ENCODE measurements around the gene XKR8.

DNA sequence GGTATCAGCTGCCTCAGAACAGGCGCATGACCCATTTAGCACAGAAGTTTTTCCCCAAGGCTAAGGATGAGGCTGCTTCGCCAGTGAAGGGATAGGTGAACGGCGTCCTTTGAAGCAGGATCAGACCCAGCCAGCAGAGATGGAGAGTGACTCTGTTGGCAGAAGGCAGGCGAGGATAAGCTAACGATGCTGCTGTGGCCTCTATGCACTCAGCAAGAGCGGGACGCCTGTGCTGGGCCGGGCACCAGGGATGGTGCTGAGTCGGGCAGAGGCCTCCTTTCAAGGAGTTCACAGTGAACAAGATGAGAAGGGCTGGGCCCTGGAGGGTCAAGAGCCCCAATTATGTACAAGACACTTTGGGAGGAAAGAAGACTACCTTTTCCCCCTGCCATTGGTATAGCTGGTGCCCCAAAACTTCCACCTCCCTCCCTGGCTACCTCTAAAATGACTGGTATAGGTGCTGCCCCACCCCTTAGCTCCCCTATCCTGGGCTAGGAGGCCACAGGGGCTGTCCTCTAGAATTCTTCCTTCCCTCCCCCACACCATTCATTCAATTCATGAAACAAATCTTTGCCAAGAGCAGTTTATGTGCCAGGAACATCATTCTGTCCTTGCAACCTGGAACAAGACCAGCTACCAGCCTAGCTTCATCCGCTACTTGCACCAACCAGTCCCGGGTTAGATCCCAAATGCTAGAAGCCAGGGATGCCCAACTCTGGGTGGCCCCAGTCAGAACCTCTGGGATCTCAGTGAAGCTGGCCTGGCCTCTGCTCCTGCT lies 7.5 kb downstream of the XKR8 start:
- TF ChIP-seq CTCF (IDR thresholded peaks at IDR 0.05): no peak
- no peak for TF ChIP-seq POLR2A (IDR thresholded peaks at IDR 0.05)
- TF ChIP-seq POLR2AphosphoS5 (IDR thresholded peaks at IDR 0.05): no peak
- TF ChIP-seq EP300 (IDR thresholded peaks at IDR 0.05): no peak

Data from sigmoid colon (tissue), 4 donors.